Neural progenitor cell (in vitro differentiated cells): Measurements from ENCODE around the gene TMEM202. TPM values are rescaled to one million over a fixed set of nuclear protein-coding genes. Genes with fewer than 3 reads are reported as not detected.

Experiments used
- DNase-seq: peaks from one replicate; pipeline ENCODE4 v3.0.0-alpha.2; 2016; ENCODE audit warnings: low spot score
- H2AFZ ChIP-seq: fragments of 200-600 bp; sonication (generic); replicated peaks from 2 replicates; pipeline ENCODE4 v1.6.1; 2016; ENCODE audit warnings: antibody characterized with exemption
- H3F3A ChIP-seq: fragments of 200-600 bp; sonication (generic); 2 replicates; pipeline ENCODE4 v1.6.1; 2016; ENCODE audit warnings: antibody characterized with exemption, low read depth
- H3K27ac ChIP-seq: fragments of 200-600 bp; sonication (generic); 2 replicates; pipeline ENCODE4 v1.5.1; 2016; ENCODE audit warnings: mild to moderate bottlenecking
- H3K27me3 ChIP-seq: fragments of 200-600 bp; sonication (generic); 2 replicates; pipeline ENCODE4 v1.6.1; 2016; ENCODE audit warnings: mild to moderate bottlenecking, moderate library complexity
- H3K36me3 ChIP-seq: fragments of 200-600 bp; sonication (generic); 2 replicates; pipeline ENCODE4 v1.5.1; 2016
- H3K4me1 ChIP-seq: fragments of 200-600 bp; sonication (generic); 2 replicates; pipeline ENCODE4 v1.6.1; 2016; ENCODE audit warnings: mixed run types
- H3K4me2 ChIP-seq: fragments of 200-600 bp; sonication (generic); 2 replicates; pipeline ENCODE4 v1.6.1; 2016
- H3K4me3 ChIP-seq: fragments of 200-600 bp; sonication (generic); 2 replicates; pipeline ENCODE4 v1.5.1; 2016
- H3K79me2 ChIP-seq: fragments of 200-600 bp; sonication (generic); 2 replicates; pipeline ENCODE4 v1.6.1; 2016; ENCODE audit warnings: low read depth
- H3K9ac ChIP-seq: fragments of 200-600 bp; sonication (generic); 2 replicates; pipeline ENCODE4 v1.6.1; 2016
- H3K9me3 ChIP-seq: fragments of 200-600 bp; sonication (generic); 2 replicates; pipeline ENCODE4 v1.5.1; 2016; ENCODE audit warnings: low read depth
- H4K20me1 ChIP-seq: fragments of 200-600 bp; sonication (generic); 2 replicates; pipeline ENCODE4 v1.6.1; 2016; ENCODE audit warnings: low read depth
- H3K27ac Mint-ChIP-seq: 3 replicates; pipeline ENCODE4 v1.8.0; 2021; ENCODE audit warnings: mixed read lengths
- H3K27me3 Mint-ChIP-seq: 2 replicates; pipeline ENCODE4 v1.8.0; 2022; ENCODE audit warnings: low read depth, mild to moderate bottlenecking, inconsistent platforms, moderate library complexity, mixed read lengths; ENCODE audit not compliant: insufficient read depth
- H3K36me3 Mint-ChIP-seq: 3 replicates; pipeline ENCODE4 v1.8.0; 2021; ENCODE audit warnings: mixed read lengths
- H3K4me1 Mint-ChIP-seq: 3 replicates; pipeline ENCODE4 v1.8.0; 2021; ENCODE audit warnings: mixed read lengths
- H3K4me3 Mint-ChIP-seq: 3 replicates; pipeline ENCODE4 v1.8.0; 2021; ENCODE audit warnings: mild to moderate bottlenecking, moderate library complexity, mixed read lengths
- H3K9me3 Mint-ChIP-seq: 3 replicates; pipeline ENCODE4 v1.8.0; 2020; ENCODE audit warnings: mixed read lengths
- CTCF ChIP-seq: fragments of 200-600 bp; sonication (generic); IDR thresholded peaks from 2 replicates; pipeline ENCODE4 v1.5.1; 2017; ENCODE audit warnings: antibody characterized with exemption, mild to moderate bottlenecking
- EZH2 ChIP-seq: fragments of 200-600 bp; sonication (generic); IDR thresholded peaks from 2 replicates; pipeline ENCODE4 v1.6.1; 2017; ENCODE audit warnings: antibody characterized with exemption, mild to moderate bottlenecking, moderate library complexity
- EZH2phosphoT487 ChIP-seq: fragments of 200-600 bp; sonication (generic); IDR thresholded peaks from 2 replicates; pipeline ENCODE4 v1.6.1; 2017; ENCODE audit warnings: antibody characterized with exemption
- total RNA-seq: library from RNA; depleted of rRNA; stranded (reverse); fragments of >200 nt; gene quantifications from 2 replicates; pipeline ENCODE4 v1.2.3, GENCODE V29; 2015; ENCODE audit warnings: low replicate concordance

TMEM202 gene
- total RNA-seq, 1 donor from 2014 or later: not detected

DNA sequence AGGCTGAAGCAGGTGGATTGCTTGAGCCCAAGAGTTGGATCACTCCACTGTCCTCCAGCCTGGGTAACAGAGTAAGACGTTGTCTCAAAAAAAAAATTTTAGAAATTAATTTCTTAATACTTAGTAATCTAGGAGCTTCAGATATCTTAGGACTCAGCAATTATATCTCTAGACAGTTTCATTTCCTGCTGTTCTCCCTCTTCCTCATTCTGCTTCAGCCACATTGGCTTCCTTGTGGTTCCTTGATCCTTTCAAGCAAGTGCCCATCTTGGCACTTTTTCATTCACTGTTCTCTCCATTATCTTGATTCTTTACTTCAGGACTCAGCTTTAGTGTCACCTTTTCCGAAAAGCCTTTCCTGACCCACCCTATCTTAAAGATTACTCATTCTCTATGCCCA is 22.5 kb downstream of the TMEM202 start:
- Histone ChIP-seq H3K9ac (no peak overlapping the region), H2AFZ (no peak overlapping the region), H3K79me2 (no peaks in the 10 kb centered on the region), H3K27me3 (peaks cover 8% of the 10 kb centered on the region), H4K20me1 (no peaks in the 10 kb centered on the region), H3K27ac (no peak overlapping the region), H3K4me2 (no peak overlapping the region), H3K9me3 (no peaks in the 10 kb centered on the region), H3K4me1 (no peaks in the 10 kb centered on the region), H3F3A (no peaks in the 10 kb centered on the region), H3K36me3 (no peaks in the 10 kb centered on the region), H3K4me3 (no peak overlapping the region)
- peaks cover 7% of the 10 kb centered on the region for H3K27me3 Mint-ChIP-seq
- no peak overlapping the region for H3K4me3 Mint-ChIP-seq
- no peaks in the 10 kb centered on the region for H3K36me3 Mint-ChIP-seq
- no peak overlapping the region for H3K27ac Mint-ChIP-seq
- TF ChIP-seq CTCF (no peak), EZH2phosphoT487 (no peak), EZH2 (no peak)
- no peaks in the 10 kb centered on the region for H3K4me1 Mint-ChIP-seq
- H3K9me3 Mint-ChIP-seq: peaks cover 5% of the 10 kb centered on the region
- no peak for DNase-seq

DNA sequence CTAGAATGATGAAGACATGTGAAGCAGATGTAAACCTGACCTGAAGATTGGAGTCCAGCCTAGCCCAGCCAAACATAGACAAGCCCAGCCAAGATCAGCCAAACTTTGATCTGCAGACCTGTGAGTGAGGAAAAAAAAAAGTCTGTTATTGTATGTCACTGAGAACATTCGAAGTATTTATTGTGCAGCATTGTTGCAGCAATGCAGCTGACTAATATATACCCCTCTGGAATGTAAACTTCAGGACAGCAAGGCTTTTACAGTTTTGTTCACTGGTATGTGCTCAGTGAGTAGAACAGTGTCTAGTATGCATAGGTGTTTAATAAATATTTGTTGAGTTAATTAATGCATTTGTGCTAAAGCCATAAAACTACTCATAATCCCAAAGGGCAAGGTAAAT is 23.4 kb downstream of the TMEM202 start:
- Histone ChIP-seq H3K9me3 (peaks cover 5% of the 10 kb centered on the region), H3K9ac (no peak overlapping the region), H3K4me2 (no peak overlapping the region), H3K79me2 (no peaks in the 10 kb centered on the region), H3K27ac (no peak overlapping the region), H3K27me3 (peaks cover 7% of the 10 kb centered on the region), H2AFZ (no peak overlapping the region), H3K36me3 (no peaks in the 10 kb centered on the region), H3K4me1 (no peaks in the 10 kb centered on the region), H3K4me3 (no peak overlapping the region), H3F3A (no peaks in the 10 kb centered on the region), H4K20me1 (no peaks in the 10 kb centered on the region)
- peaks cover 5% of the 10 kb centered on the region for H3K9me3 Mint-ChIP-seq
- no peak overlapping the region for H3K27ac Mint-ChIP-seq
- peaks cover 7% of the 10 kb centered on the region for H3K27me3 Mint-ChIP-seq
- no peaks in the 10 kb centered on the region for H3K36me3 Mint-ChIP-seq
- TF ChIP-seq EZH2phosphoT487: no peak
- TF ChIP-seq EZH2: no peak
- no peak for TF ChIP-seq CTCF
- no peak overlapping the region for H3K4me3 Mint-ChIP-seq
- DNase-seq: no peak
- H3K4me1 Mint-ChIP-seq: no peaks in the 10 kb centered on the region

DNA sequence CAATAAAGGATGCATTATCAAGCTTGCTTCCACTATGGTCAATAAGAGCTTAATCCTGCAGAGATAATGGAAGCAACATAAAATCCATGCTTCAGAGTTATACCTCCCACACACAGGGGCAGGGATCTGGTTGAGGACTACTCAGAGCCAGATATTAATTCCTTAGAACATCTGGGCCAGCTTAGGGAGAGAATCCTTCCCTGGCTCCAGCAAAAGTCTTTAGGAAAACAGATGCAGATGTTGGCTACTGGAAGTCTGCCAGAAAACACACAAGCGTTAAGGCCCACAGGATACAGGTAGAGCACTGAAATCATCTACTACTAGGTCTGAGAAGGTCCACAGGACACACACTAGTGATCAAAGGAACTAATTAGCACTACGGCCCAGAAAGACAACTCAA is 25.2 kb downstream of the TMEM202 start:
- Histone ChIP-seq H3K4me1 (no peaks in the 10 kb centered on the region), H3K79me2 (no peaks in the 10 kb centered on the region), H3K36me3 (no peaks in the 10 kb centered on the region), H3F3A (no peaks in the 10 kb centered on the region), H3K27me3 (peaks cover 7% of the 10 kb centered on the region), H3K27ac (no peak overlapping the region), H4K20me1 (no peaks in the 10 kb centered on the region), H3K4me2 (no peak overlapping the region), H3K9ac (no peak overlapping the region), H3K4me3 (no peak overlapping the region), H2AFZ (no peak overlapping the region), H3K9me3 (peaks cover 5% of the 10 kb centered on the region)
- Mint-ChIP-seq H3K27ac (no peak overlapping the region), H3K9me3 (peaks cover 5% of the 10 kb centered on the region), H3K36me3 (no peaks in the 10 kb centered on the region), H3K4me3 (no peak overlapping the region), H3K27me3 (peaks cover 7% of the 10 kb centered on the region), H3K4me1 (no peaks in the 10 kb centered on the region)
- TF ChIP-seq EZH2phosphoT487: no peak
- no peak for TF ChIP-seq EZH2
- no peak for TF ChIP-seq CTCF
- no peak for DNase-seq
